GM21390 (cell line): ENCODE measurements around the gene CNP.

ENCODE experiments used
- ATAC-seq: cut with Tn5 transposase; IDR thresholded peaks from one replicate; pipeline ENCODE4 v1.9.1; 2021; ENCODE audit not compliant: unreplicated experiment

Gene CNP

GRCh38 chr17:41971721-41972523 is 5.3 kb downstream of the CNP start:
- no peak for ATAC-seq

GRCh38 chr17:41972571-41973407 is 6.2 kb downstream of the CNP start:
- no peak for ATAC-seq

- no peak for ATAC-seq
Measured at GRCh38 chr17:41973408-41973811, 6.8 kb downstream of the CNP start.

- ATAC-seq, result no peak
Measured at GRCh38 chr17:41974031-41974430, 7.4 kb downstream of the CNP start.

- no peak for ATAC-seq
Measured at GRCh38 chr17:41974658-41975057, 8.1 kb downstream of the CNP start.

- no peak for ATAC-seq
Measured at GRCh38 chr17:41975099-41976083, 8.8 kb downstream of the CNP start.

- no peak for ATAC-seq
Measured at GRCh38 chr17:41976142-41976768, 9.7 kb downstream of the CNP start.

- ATAC-seq, result no peak
Measured at GRCh38 chr17:41977991-41978390, 11.4 kb downstream of the CNP start.

- no peak for ATAC-seq
Measured at GRCh38 chr17:41982026-41982760, 15.6 kb downstream of the CNP start.

- no peak for ATAC-seq
Measured at GRCh38 chr17:41984454-41984853, 17.9 kb downstream of the CNP start.

GRCh38 chr17:41985919-41986318 is 19.3 kb downstream of the CNP start:
- ATAC-seq, result no peak

- no peak for ATAC-seq
Measured at GRCh38 chr17:41986634-41987033, 20.0 kb downstream of the CNP start.

GRCh38 chr17:41987642-41988041 is 21.0 kb downstream of the CNP start:
- ATAC-seq, result no peak

- ATAC-seq, result no peak
Measured at GRCh38 chr17:41988418-41988817, 21.8 kb downstream of the CNP start.

GRCh38 chr17:41989702-41990419 is 23.3 kb downstream of the CNP start:
- ATAC-seq, result no peak

- no peak for ATAC-seq
Measured at GRCh38 chr17:41992576-41992975, 26.0 kb downstream of the CNP start.

- no peak for ATAC-seq
Measured at GRCh38 chr17:41996855-41997164, 30.2 kb downstream of the CNP start.

- ATAC-seq, result no peak
Measured at GRCh38 chr17:41998497-41998896, 31.9 kb downstream of the CNP start.

- ATAC-seq, result no peak
Measured at GRCh38 chr17:42000413-42001133, 34.0 kb downstream of the CNP start.
